Tibial nerve (tissue), 4 donors: Measurements from ENCODE around the gene RRAS2.

ENCODE experiments used
- CTCF ChIP-seq, 5 experiments: fragments of 200-600 bp in 3 of 5; fragments of 450-650 bp in 2 of 5; sonication (generic) in 3 of 5; IDR thresholded peaks; one replicate each; pipeline ENCODE4 v1.5.1; 2016 to 2019; ENCODE audit warnings: antibody characterized with exemption in 5 of 5, mild to moderate bottlenecking in 3 of 5, moderate library complexity in 2 of 5
- EP300 ChIP-seq, 2 donors: sonication (generic); formaldehyde crosslinking; IDR thresholded peaks; one replicate each; pipeline ENCODE4 v1.6.1; 2017; ENCODE audit warnings: antibody characterized with exemption in 2 of 2, mild to moderate bottlenecking in 1 of 2
- POLR2A ChIP-seq, 2 donors: fragments of 450-650 bp; IDR thresholded peaks; one replicate each; pipeline ENCODE4 v1.6.1; 2017; ENCODE audit warnings: antibody characterized with exemption in 2 of 2, mild to moderate bottlenecking in 2 of 2, moderate library complexity in 2 of 2

DNA sequence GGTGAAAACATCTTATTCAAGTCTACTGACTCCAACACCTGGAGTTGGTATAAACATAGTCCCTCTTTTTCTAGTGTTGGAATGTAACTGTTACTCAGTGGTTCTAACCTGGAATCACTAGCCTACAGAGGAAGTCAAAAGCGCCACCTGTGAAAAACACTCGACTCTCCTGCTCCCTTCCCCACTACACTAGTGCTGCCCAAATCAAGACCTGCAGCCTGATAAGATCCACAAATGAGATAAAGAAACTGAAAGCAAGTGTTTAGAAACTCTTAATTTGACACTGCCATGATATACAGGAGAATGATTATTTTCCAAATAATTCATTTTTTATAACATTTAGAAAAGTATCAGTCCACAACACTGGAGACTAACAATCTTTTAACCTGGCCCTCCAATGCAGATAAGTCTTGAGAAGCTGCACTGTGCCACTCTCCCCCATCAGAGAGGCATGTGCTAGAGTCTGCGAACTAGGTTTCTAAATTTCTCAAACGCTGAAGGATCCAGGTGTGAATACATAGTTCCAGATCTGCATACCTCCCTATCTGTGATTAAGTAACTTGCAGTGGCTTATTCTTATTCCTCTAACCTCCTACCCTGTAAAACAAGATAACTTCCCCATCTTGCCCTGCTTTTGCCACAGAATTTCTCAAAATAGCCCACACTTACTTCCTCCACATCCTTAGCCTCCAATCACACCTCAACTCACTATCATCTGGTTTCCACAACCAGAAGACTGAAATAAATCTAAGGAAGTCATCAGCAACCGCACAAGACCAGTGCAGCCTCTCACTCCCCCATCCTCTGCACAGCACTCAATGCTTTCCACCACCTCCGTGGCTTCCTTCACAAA, 88.1 kb downstream of the RRAS2 start:
- no peak for TF ChIP-seq EP300 (IDR thresholded peaks at IDR 0.05)
- no peak for TF ChIP-seq CTCF (IDR thresholded peaks at IDR 0.05)
- TF ChIP-seq POLR2A (IDR thresholded peaks at IDR 0.05), result no peak
